ENCODE results near the gene PLEK.

DNA sequence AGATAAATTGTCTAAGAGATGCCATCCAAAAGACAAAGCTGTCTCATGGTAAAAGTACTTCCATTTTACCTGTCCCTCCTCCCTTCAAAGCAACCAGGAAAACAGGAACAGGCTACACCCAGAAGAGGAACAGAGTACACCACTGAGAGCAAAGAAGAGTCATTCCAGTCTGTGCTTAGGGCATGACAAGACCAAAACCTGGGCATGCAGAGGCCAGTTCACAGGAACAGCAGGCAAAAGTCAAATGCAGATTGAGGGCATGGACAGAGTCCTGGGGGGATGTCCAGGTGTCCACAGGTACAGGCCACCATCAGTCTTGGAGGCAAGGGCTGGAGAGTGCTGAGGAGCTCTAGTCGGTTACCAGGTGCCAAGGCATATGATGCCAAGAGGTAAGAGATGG lies 23.7 kb downstream of the PLEK start:
- TF ChIP-seq, protein P1, sequence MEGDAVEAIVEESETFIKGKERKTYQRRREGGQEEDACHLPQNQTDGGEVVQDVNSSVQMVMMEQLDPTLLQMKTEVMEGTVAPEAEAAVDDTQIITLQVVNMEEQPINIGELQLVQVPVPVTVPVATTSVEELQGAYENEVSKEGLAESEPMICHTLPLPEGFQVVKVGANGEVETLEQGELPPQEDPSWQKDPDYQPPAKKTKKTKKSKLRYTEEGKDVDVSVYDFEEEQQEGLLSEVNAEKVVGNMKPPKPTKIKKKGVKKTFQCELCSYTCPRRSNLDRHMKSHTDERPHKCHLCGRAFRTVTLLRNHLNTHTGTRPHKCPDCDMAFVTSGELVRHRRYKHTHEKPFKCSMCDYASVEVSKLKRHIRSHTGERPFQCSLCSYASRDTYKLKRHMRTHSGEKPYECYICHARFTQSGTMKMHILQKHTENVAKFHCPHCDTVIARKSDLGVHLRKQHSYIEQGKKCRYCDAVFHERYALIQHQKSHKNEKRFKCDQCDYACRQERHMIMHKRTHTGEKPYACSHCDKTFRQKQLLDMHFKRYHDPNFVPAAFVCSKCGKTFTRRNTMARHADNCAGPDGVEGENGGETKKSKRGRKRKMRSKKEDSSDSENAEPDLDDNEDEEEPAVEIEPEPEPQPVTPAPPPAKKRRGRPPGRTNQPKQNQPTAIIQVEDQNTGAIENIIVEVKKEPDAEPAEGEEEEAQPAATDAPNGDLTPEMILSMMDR (IDR thresholded peaks at IDR 0.05 in 8 of 11, conservative IDR thresholded peaks at IDR 0.05 in 3 of 11): no peak
- TF ChIP-seq POLR2AphosphoS5 (IDR thresholded peaks at IDR 0.05): peak in 1 of 3 donors; percentile 23
- no peak for TF ChIP-seq POLR2A (IDR thresholded peaks at IDR 0.05)

All from spleen (tissue), 7 donors.